Ishikawa (cell line): ENCODE results near the gene SIRT2.

Experiments
- CEBPB ChIP-seq: IDR thresholded peaks from 2 replicates; pipeline ENCODE4 v1.6.1; 2012
- CREB1 ChIP-seq: IDR thresholded peaks from 2 replicates; pipeline ENCODE4 v1.6.1; 2012; ENCODE audit warnings: low read depth
- EGR1 ChIP-seq: IDR thresholded peaks from 2 replicates; pipeline ENCODE4 v1.6.1; 2012
- EP300 ChIP-seq: IDR thresholded peaks from 2 replicates; pipeline ENCODE4 v1.6.1; 2012; ENCODE audit warnings: borderline replicate concordance
- FOXM1 ChIP-seq: IDR thresholded peaks from 2 replicates; pipeline ENCODE4 v1.6.1; 2012; ENCODE audit warnings: low read depth, borderline replicate concordance
- NFIC ChIP-seq: IDR thresholded peaks from 2 replicates; pipeline ENCODE4 v1.6.1; 2012
- RAD21 ChIP-seq: IDR thresholded peaks from 2 replicates; pipeline ENCODE4 v1.6.1; 2012; ENCODE audit warnings: low read depth
- TAF1 ChIP-seq: IDR thresholded peaks from 2 replicates; pipeline ENCODE4 v1.6.1; 2012; ENCODE audit warnings: low read depth, mild to moderate bottlenecking
- TCF12 ChIP-seq: IDR thresholded peaks from 2 replicates; pipeline ENCODE4 v1.6.1; 2012; ENCODE audit warnings: low read depth
- YY1 ChIP-seq: IDR thresholded peaks from 2 replicates; pipeline ENCODE4 v1.6.1; 2012; ENCODE audit warnings: low read depth
- ZBTB7A ChIP-seq: IDR thresholded peaks from 2 replicates; pipeline ENCODE4 v1.6.1; 2012; ENCODE audit warnings: low read depth
- TF ChIP-seq, protein P1 (sequence below): IDR thresholded peaks from 2 replicates; pipeline ENCODE4 v1.6.1; 2012
- TF ChIP-seq, protein P2 (sequence below): IDR thresholded peaks from 2 replicates; pipeline ENCODE4 v1.6.1; 2012; ENCODE audit warnings: low read depth, mild to moderate bottlenecking
- TF ChIP-seq, protein P3 (sequence below): IDR thresholded peaks from 2 replicates; pipeline ENCODE4 v1.6.1; 2012

DNA sequence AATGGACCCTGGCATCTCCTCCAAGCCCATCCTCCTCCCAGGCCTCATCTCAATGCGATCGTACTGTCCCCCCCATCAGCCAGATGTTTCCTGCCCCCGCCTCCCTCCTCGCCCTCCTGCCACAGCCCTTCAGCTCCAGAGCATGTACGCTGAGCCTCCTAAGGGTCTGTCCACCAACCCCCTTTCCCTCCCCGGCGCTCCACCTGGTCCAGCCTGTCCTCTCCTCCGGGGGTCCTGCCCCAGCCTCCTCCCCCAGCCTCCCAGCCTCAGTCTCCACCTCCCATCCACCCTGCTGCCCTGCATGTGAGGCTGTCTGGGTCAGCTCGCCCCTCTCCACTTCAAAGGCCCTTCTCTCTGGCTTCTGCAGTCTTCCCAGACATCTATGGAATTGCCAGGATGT lies 4.5 kb downstream of the SIRT2 start:
- no peak for TF ChIP-seq TAF1
- TF ChIP-seq, protein P1, sequence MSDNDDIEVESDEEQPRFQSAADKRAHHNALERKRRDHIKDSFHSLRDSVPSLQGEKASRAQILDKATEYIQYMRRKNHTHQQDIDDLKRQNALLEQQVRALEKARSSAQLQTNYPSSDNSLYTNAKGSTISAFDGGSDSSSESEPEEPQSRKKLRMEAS: no peak
- TF ChIP-seq, protein P2, sequence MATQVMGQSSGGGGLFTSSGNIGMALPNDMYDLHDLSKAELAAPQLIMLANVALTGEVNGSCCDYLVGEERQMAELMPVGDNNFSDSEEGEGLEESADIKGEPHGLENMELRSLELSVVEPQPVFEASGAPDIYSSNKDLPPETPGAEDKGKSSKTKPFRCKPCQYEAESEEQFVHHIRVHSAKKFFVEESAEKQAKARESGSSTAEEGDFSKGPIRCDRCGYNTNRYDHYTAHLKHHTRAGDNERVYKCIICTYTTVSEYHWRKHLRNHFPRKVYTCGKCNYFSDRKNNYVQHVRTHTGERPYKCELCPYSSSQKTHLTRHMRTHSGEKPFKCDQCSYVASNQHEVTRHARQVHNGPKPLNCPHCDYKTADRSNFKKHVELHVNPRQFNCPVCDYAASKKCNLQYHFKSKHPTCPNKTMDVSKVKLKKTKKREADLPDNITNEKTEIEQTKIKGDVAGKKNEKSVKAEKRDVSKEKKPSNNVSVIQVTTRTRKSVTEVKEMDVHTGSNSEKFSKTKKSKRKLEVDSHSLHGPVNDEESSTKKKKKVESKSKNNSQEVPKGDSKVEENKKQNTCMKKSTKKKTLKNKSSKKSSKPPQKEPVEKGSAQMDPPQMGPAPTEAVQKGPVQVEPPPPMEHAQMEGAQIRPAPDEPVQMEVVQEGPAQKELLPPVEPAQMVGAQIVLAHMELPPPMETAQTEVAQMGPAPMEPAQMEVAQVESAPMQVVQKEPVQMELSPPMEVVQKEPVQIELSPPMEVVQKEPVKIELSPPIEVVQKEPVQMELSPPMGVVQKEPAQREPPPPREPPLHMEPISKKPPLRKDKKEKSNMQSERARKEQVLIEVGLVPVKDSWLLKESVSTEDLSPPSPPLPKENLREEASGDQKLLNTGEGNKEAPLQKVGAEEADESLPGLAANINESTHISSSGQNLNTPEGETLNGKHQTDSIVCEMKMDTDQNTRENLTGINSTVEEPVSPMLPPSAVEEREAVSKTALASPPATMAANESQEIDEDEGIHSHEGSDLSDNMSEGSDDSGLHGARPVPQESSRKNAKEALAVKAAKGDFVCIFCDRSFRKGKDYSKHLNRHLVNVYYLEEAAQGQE: no peak
- no peak for TF ChIP-seq EP300
- TF ChIP-seq CREB1: no peak
- no peak for TF ChIP-seq EGR1
- no peak for TF ChIP-seq RAD21
- no peak for TF ChIP-seq CEBPB
- no peak for TF ChIP-seq YY1
- no peak for TF ChIP-seq FOXM1
- TF ChIP-seq ZBTB7A: no peak
- TF ChIP-seq, protein P3, sequence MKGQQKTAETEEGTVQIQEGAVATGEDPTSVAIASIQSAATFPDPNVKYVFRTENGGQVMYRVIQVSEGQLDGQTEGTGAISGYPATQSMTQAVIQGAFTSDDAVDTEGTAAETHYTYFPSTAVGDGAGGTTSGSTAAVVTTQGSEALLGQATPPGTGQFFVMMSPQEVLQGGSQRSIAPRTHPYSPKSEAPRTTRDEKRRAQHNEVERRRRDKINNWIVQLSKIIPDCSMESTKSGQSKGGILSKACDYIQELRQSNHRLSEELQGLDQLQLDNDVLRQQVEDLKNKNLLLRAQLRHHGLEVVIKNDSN: no peak
- no peak for TF ChIP-seq TCF12
- no peak for TF ChIP-seq NFIC
